WTC11 (cell line): Measurements from ENCODE around the gene MCOLN1.

ENCODE experiments used
- ARID4B ChIP-seq: sonication (generic); formaldehyde crosslinking; IDR thresholded peaks from 2 replicates; pipeline ENCODE4 v1.8.0; 2023; ENCODE audit warnings: missing genetic modification reagents, mild to moderate bottlenecking, borderline replicate concordance
- ATF1 ChIP-seq: sonication (generic); formaldehyde crosslinking; IDR thresholded peaks from 2 replicates; pipeline ENCODE4 v1.8.1; 2023; ENCODE audit warnings: mild to moderate bottlenecking, moderate library complexity, missing genetic modification reagents
- ATF6 ChIP-seq: sonication (generic); formaldehyde crosslinking; IDR thresholded peaks from 2 replicates; pipeline ENCODE4 v1.8.1; 2023; ENCODE audit warnings: mild to moderate bottlenecking, missing genetic modification reagents
- CBFB ChIP-seq: sonication (generic); formaldehyde crosslinking; IDR thresholded peaks from 2 replicates; pipeline ENCODE4 v1.8.1; 2022; ENCODE audit warnings: mild to moderate bottlenecking, low read depth, missing genetic modification reagents
- CTCF ChIP-seq: fragments of 200-600 bp; IDR thresholded peaks from 2 replicates; pipeline ENCODE4 v1.8.0; 2022; ENCODE audit warnings: antibody characterized with exemption
- E2F1 ChIP-seq: sonication (generic); formaldehyde crosslinking; IDR thresholded peaks from 2 replicates; pipeline ENCODE4 v1.8.0; 2022; ENCODE audit warnings: mild to moderate bottlenecking, missing genetic modification reagents
- FOXP4 ChIP-seq: sonication (generic); formaldehyde crosslinking; IDR thresholded peaks from 2 replicates; pipeline ENCODE4 v1.8.0; 2022; ENCODE audit warnings: mild to moderate bottlenecking, missing genetic modification reagents
- IRF2 ChIP-seq: sonication (generic); formaldehyde crosslinking; IDR thresholded peaks from 2 replicates; pipeline ENCODE4 v1.8.0; 2022; ENCODE audit warnings: low read depth, missing genetic modification reagents, borderline replicate concordance
- KAT7 ChIP-seq: sonication (generic); formaldehyde crosslinking; IDR thresholded peaks from 2 replicates; pipeline ENCODE4 v1.8.1; 2023; ENCODE audit warnings: missing genetic modification reagents, mild to moderate bottlenecking, borderline replicate concordance
- MYBL2 ChIP-seq: sonication (generic); formaldehyde crosslinking; IDR thresholded peaks from 2 replicates; pipeline ENCODE4 v1.8.1; 2023; ENCODE audit warnings: mild to moderate bottlenecking, moderate library complexity, missing genetic modification reagents
- ZNF138 ChIP-seq: sonication (generic); formaldehyde crosslinking; conservative IDR thresholded peaks from 2 replicates; pipeline ENCODE4 v1.8.1; 2022; ENCODE audit warnings: mild to moderate bottlenecking, moderate library complexity, missing genetic modification reagents
- ZNF512 ChIP-seq: sonication (generic); formaldehyde crosslinking; IDR thresholded peaks from 2 replicates; pipeline ENCODE4 v1.8.1; 2022; ENCODE audit warnings: missing genetic modification reagents, borderline replicate concordance

GRCh38 chr19:7539827-7540425, 17.5 kb downstream of the MCOLN1 start:
- TF ChIP-seq CTCF (no peak), CBFB (CRISPR knock-in tag) (no peak), MYBL2 (CRISPR knock-in tag) (no peak), E2F1 (CRISPR knock-in tag) (no peak), ARID4B (CRISPR knock-in tag) (no peak), IRF2 (CRISPR knock-in tag) (no peak), KAT7 (CRISPR knock-in tag) (no peak), ATF6 (CRISPR knock-in tag) (no peak), ZNF138 (CRISPR knock-in tag) (no peak), ATF1 (no peak), ZNF512 (CRISPR knock-in tag) (no peak), FOXP4 (no peak)
